Muscle of leg (tissue), 11 donors: Measurements from ENCODE around the gene ANK3. TPM values are rescaled to one million over a fixed set of nuclear protein-coding genes. Genes with fewer than 3 reads are reported as not detected.
"Not testable (repeated sequence)": the region's sequence is repeated elsewhere in the genome, so short reads cannot be mapped to it uniquely, and the experiment has no call there.

Experiments
- DNase-seq: peaks from one replicate; pipeline ENCODE4 v3.0.0; 2013
- H3K27ac ChIP-seq: one replicate; pipeline ENCODE4 v1.5.1; 2013; ENCODE audit warnings: mild to moderate bottlenecking, low read length, control low read depth
- H3K27me3 ChIP-seq: one replicate; pipeline ENCODE4 v1.6.1; 2013; ENCODE audit warnings: low read length; ENCODE audit not compliant: control insufficient read depth, insufficient read depth
- H3K36me3 ChIP-seq: one replicate; pipeline ENCODE4 v1.6.1; 2013; ENCODE audit warnings: low read length; ENCODE audit not compliant: control insufficient read depth, insufficient read depth
- H3K4me1 ChIP-seq: one replicate; pipeline ENCODE4 v1.6.1; 2013; ENCODE audit warnings: low read length; ENCODE audit not compliant: control insufficient read depth, insufficient read depth
- H3K4me3 ChIP-seq: one replicate; pipeline ENCODE4 v1.5.1; 2013; ENCODE audit warnings: low read length, control low read depth
- H3K9me3 ChIP-seq: replicated peaks from 2 replicates; pipeline ENCODE4 v1.6.1; 2013; ENCODE audit warnings: low read depth, low read length; ENCODE audit not compliant: control insufficient read depth
- WGBS: methylation state at CpG from one replicate; pipeline ENCODE4 v1.1.5; 2013; ENCODE audit warnings: missing lambda C conversion rate; ENCODE audit not compliant: insufficient coverage; 5-methylcytosine and 5-hydroxymethylcytosine counted together
- polyA plus RNA-seq, 8 donors: library from polyadenylated mRNA; unstranded; fragments of 120-200 nt; gene quantifications; one replicate each; pipeline versions ENCODE4 v1.2.1 to v1.2.3, GENCODE V29; 2013; ENCODE audit warnings: inconsistent platforms in 1 of 8, low replicate concordance in 1 of 8; ENCODE audit not compliant: insufficient read length in 8 of 8, insufficient read depth in 1 of 8
- total RNA-seq: library from RNA; stranded (reverse); fragments of 120-200 nt; gene quantifications from one replicate; pipeline ENCODE4 v1.2.4, GENCODE V29; 2013

The ANK3 gene
- total and polyA plus RNA-seq, 9 donors: 64.0 to 158 (median 90.8) TPM

DNA sequence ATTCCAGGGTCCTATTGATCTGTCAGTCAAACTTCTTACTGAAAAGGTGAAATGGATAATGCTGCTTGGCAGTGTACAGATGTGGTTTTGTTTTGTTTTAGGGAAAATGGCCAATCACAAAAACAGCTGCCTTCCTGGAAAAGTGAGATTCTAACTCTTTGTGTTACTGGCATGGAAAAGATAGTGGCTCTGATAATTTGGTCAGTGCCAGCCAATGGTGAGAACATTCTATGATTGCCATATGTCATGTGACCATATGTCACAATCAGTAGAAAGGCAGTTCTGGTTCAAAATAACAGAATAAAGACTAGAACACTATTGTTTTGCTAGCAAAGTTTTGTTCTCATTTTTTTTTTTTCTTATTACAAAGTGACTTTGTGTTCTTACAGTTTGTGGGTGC lies 344.1 kb downstream of the ANK3 start:
- DNase-seq: no peak
- Histone ChIP-seq H3K36me3 (no peaks in the 10 kb centered on the region), H3K4me3 (no peak overlapping the region), H3K4me1 (no peaks in the 10 kb centered on the region), H3K27me3 (no peaks in the 10 kb centered on the region), H3K9me3 (no peaks in the 10 kb centered on the region), H3K27ac (no peak overlapping the region)

DNA sequence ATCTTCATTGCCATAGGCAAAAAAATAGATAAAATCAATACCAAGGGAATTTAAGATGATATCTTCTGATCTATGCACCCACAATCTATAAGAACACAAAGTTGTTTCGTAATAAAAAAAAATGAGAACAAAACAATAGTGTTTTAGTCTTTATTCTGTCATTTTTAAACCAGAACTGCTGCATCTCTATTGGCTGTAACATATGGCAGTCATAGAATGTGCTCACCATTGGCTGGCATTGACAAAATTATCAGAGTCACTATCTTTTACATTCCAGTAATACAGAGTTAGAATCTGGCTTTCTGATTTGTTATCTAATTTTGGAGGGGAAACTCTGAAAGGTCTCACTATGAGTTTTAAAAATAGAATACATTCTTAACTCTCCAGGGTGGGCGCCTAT lies 344.7 kb downstream of the ANK3 start:
- Histone ChIP-seq H3K4me1 (no peaks in the 10 kb centered on the region), H3K9me3 (no peaks in the 10 kb centered on the region), H3K36me3 (no peaks in the 10 kb centered on the region), H3K27ac (no peak overlapping the region), H3K27me3 (no peaks in the 10 kb centered on the region), H3K4me3 (no peak overlapping the region)
- DNase-seq: no peak
- WGBS: no CpG with 5 or more reads among the region's 2 CpGs

DNA sequence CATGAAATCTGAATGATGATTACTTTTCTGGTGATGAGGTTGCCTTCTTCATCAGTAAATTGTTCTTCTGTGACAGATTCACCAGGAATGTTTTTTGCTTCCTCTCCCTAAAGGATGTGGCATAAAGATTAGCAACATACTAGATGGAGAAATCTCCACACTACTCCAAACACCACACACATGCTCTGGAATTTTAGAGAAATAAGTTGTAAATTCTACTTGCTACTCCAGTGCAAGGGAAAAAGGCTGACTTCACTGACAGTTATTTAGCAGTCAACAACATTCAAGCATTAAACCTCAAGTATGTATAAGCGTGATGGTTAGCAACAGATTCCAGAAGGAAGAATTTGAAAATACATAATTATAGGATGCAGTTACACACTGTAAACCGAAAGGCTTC lies 345.4 kb downstream of the ANK3 start:
- DNase-seq: no peak

DNA sequence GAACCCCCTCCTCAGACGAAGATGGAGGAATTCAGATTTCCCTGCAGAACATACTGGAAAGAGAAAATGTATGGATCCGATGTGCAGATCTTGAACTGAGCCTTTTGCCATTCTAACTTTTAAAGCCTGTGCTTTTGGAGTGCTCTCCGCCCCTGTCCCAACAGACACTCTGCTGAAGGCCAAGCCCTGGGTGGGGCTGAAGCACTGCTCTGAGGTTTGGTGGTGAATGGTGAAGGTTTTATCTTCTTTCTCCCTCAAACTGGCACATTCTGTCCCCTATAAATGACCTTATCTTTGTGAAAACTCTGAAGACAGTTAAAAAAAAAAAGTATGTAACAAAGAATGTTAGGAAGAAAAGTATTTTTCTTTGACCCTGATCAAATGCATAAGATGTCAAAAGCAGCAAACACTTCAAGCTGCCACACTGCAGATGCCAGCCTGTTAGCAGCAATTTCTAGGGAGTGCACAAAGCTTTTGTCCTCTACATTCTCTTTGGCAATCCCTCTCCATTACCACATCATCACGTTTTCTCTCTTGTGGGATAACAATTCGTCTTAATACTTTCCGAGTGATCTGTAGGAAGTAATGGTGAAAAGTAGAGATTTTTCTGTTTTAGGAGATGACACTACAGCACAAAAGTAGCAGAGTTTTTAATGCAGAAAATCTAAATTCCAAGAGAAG lies 346.0 kb downstream of the ANK3 start:
- no peak overlapping the region for H3K4me3 ChIP-seq
- no peak overlapping the region for H3K27ac ChIP-seq
- 80% methylated on average over 1 of the region's 6 CpGs for WGBS
- no peak for DNase-seq
- H3K4me1 ChIP-seq: no peaks in the 10 kb centered on the region
- no peaks in the 10 kb centered on the region for H3K9me3 ChIP-seq
- H3K36me3 ChIP-seq: no peaks in the 10 kb centered on the region
- H3K27me3 ChIP-seq: no peaks in the 10 kb centered on the region

More for the DNA sequence above, 345.4 kb downstream of the ANK3 start:
- Histone ChIP-seq H3K36me3 (no peaks in the 10 kb centered on the region), H3K4me3 (no peak overlapping the region), H3K27ac (no peak overlapping the region), H3K9me3 (no peaks in the 10 kb centered on the region), H3K4me1 (no peaks in the 10 kb centered on the region), H3K27me3 (no peaks in the 10 kb centered on the region)
- no CpG with 5 or more reads among the region's 2 CpGs for WGBS

DNA sequence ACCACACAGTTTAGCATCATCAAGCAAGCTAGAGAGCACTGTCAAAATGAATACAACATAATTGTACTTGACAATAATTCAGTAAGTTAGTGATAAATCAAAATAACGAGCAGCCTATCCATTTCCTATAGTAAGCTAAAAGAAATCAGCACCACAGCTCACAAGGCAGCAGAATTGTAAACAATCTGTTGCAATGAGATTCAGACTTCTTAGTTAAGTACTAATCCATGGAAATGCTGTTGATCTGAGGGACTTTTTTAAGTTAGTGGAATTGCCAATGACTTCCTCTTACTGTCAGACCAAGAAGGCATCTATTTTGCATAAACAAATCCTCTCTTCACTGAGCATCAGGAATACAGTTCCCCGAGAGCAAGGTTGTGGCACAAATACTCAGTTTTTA lies 346.8 kb downstream of the ANK3 start:
- no CpG with 5 or more reads among the region's 2 CpGs for WGBS
- no peaks in the 10 kb centered on the region for H3K27me3 ChIP-seq
- no peaks in the 10 kb centered on the region for H3K9me3 ChIP-seq
- DNase-seq: no peak
- no peak overlapping the region for H3K27ac ChIP-seq
- H3K36me3 ChIP-seq: no peaks in the 10 kb centered on the region
- H3K4me3 ChIP-seq: no peak overlapping the region
- no peaks in the 10 kb centered on the region for H3K4me1 ChIP-seq

DNA sequence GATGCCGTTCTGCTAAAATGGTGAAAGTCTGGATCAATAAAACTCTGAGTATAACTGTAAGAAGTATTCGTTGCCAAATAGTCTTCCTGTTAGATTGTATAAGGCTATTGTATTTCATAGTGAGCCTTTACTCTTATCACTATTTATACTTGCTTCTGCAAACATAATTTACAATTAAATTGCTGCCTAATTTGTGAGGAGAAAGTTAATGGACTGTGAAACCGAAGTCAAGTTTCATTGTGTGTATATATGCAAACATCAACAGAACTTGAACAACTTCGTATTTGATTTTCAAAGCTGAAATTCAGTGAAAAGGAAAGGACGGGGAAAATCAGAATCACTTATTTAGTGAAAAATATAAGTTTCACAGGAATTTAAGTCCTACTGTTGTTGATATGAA lies 347.4 kb downstream of the ANK3 start:
- no peak for DNase-seq
- Histone ChIP-seq H3K27ac (no peak overlapping the region), H3K9me3 (no peaks in the 10 kb centered on the region), H3K36me3 (no peaks in the 10 kb centered on the region), H3K4me3 (no peak overlapping the region), H3K27me3 (no peaks in the 10 kb centered on the region), H3K4me1 (no peaks in the 10 kb centered on the region)
- WGBS: no CpG with 5 or more reads among the region's 5 CpGs

DNA sequence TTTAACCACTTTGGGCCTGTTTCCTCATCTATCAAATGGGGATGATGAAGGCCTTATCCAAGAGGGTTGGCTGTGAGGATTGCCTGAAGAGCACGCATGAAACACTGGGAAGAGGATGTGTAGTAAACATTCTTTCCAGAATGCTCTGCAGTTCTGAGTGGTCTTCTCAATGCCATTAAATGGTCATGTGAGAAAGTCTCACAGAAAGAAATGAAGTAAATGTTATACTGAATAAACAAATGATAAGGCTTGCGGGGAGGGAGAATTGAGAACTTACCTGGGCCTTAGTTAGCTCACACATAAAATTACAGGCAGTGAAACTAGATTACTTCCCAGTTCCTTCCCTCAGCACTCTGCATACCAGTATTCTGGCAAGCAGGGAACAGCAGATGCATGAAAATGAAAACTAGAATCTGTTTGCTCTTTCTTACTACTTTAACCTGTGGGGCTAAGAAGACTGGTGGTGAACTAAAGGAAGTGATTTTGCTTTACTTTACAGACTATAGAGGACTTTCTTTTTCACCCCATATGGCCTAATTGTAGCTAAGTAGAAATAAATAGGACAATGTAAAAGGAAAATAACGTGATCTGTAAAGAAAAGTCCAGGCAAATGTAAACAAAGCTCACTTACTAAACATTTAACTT lies 348.1 kb downstream of the ANK3 start:
- Histone ChIP-seq H3K36me3 (no peaks in the 10 kb centered on the region), H3K4me1 (no peaks in the 10 kb centered on the region), H3K27ac (no peak overlapping the region), H3K9me3 (no peaks in the 10 kb centered on the region), H3K4me3 (no peak overlapping the region), H3K27me3 (no peaks in the 10 kb centered on the region)
- DNase-seq: peak; percentile 12
- WGBS: 80% methylated on average over 1 of the region's 3 CpGs

DNA sequence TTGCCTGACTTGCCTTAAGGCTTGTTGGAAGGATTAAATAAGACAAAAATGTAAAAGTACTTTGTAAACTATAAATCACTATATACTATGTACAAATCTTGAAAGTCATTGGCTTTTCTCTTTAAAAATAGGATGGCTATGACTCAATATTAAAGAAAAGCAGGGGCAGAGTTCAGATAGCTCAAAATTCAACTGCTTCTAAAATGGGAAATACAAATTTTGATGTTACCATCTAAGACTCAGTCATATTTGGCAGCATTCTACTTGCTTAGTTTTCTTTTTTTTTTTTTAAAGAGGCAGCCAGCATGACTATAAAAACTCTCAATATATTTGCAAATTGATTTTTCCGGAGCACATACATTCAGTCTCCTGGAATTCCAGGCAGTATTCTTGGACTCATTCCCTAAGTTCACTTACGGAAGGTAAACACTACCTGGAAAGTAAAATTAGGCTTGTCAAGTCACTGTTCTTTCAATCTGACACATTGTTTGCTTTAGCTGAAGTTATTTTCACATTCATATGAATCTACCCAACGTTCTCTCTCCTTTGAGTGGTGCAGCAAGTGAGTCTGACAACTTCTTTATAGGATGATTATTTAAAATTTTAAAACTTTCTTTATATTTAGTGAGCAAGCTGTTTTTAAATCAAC lies 349.5 kb downstream of the ANK3 start:
- DNase-seq: peak; percentile 19
- H3K27me3 ChIP-seq: no peaks in the 10 kb centered on the region
- no peaks in the 10 kb centered on the region for H3K4me1 ChIP-seq
- H3K36me3 ChIP-seq: no peaks in the 10 kb centered on the region
- H3K27ac ChIP-seq: no peak overlapping the region
- 71% methylated on average over 1 of the region's 3 CpGs for WGBS
- H3K4me3 ChIP-seq: no peak overlapping the region
- H3K9me3 ChIP-seq: no peaks in the 10 kb centered on the region

DNA sequence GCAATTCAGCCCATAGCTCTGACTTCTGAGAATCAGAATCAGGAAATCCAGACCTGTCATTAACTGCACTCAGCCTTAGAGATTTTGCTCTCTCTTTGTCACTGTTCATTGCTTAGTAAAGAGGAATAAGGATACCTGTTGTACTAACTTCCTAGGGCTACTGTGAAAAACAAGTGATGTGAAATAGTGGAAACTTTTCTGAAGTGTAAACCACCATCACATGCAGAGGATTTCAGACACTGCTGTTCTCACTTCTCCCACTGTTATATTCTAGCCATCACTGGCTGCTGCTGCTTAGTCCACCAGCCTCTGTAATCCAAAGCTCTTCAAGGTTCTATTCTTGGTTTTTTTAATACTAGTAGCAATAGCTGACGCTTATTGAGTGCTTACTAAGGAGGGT lies 353.7 kb downstream of the ANK3 start:
- no peak overlapping the region for H3K27ac ChIP-seq
- H3K4me1 ChIP-seq: no peaks in the 10 kb centered on the region
- H3K36me3 ChIP-seq: no peaks in the 10 kb centered on the region
- no peaks in the 10 kb centered on the region for H3K9me3 ChIP-seq
- DNase-seq: no peak
- no peak overlapping the region for H3K4me3 ChIP-seq
- WGBS: no CpG with 5 or more reads among the region's 1 CpG
- H3K27me3 ChIP-seq: no peaks in the 10 kb centered on the region

DNA sequence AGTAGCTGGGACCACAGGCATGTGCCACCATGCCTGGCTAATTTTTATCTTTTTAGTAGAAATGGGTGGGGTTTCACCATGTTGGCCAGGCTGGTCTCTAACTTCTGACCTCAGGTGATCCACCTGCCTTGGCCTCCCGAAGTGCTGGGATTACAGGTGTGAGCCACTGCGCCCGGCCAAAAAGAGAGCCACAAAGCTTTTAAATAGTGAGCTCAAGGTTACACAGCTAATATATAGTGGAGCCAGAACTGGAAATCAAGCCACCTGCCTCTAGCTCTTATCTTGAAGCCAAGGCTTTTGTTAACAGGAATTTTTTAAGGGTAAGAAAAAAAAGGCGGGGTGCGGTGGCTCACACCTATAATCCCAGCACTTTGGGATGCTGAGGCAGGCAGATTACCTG lies 354.3 kb downstream of the ANK3 start:
- not testable (repeated sequence) for H3K4me3 ChIP-seq, H3K9me3 ChIP-seq, H3K27me3 ChIP-seq, H3K36me3 ChIP-seq, DNase-seq, H3K4me1 ChIP-seq, H3K27ac ChIP-seq
- WGBS: 100% methylated on average over 2 of the region's 5 CpGs
